ENCODE measurements around the gene DNHD1.

GRCh38 chr11:6529266-6529665 lies 32.2 kb downstream of the DNHD1 start:
- TF ChIP-seq CTCF (IDR thresholded peaks at IDR 0.05 in 4 of 5, conservative IDR thresholded peaks at IDR 0.05 in 1 of 5) (no peak), POLR2A (IDR thresholded peaks at IDR 0.05) (no peak)
